GM06990 (cell line): ENCODE data around the gene CDC25B.

Experiments used
- DNase-seq: peaks from one replicate; pipeline ENCODE4 v3.0.0-alpha.2; 2011; ENCODE audit not compliant: insufficient read length; ENCODE audit errors: extremely low read depth
- H3K27me3 ChIP-seq: replicated peaks from 2 replicates; pipeline ENCODE4 v1.6.0; 2011; ENCODE audit warnings: low read length; ENCODE audit not compliant: control insufficient read depth, insufficient read depth
- H3K36me3 ChIP-seq: 2 replicates; pipeline ENCODE4 v1.5.1; 2011; ENCODE audit warnings: low read length; ENCODE audit not compliant: control insufficient read depth, insufficient read depth
- H3K4me3 ChIP-seq: replicated peaks from 2 replicates; pipeline ENCODE4 v1.5.1; 2011; ENCODE audit warnings: low read depth, mild to moderate bottlenecking, control low read depth, low read length
- CTCF ChIP-seq: IDR thresholded peaks from 2 replicates; pipeline ENCODE4 v1.5.1; 2011; ENCODE audit warnings: low read length, control low read depth, mild to moderate bottlenecking, inconsistent platforms; ENCODE audit not compliant: insufficient read depth, poor library complexity, severe bottlenecking

Gene CDC25B

GRCh38 chr20:3798908-3799248 is 2.8 kb downstream of the CDC25B start:
- TF ChIP-seq CTCF: no peak
- Histone ChIP-seq H3K4me3 (no peak overlapping the region), H3K27me3 (no peaks in the 10 kb centered on the region), H3K36me3 (peaks cover 13% of the 10 kb centered on the region)
- DNase-seq: no peak

GRCh38 chr20:3800256-3800877 is 4.3 kb downstream of the CDC25B start:
- no peak for TF ChIP-seq CTCF
- no peak overlapping the region for H3K4me3 ChIP-seq
- peaks cover 22% of the 10 kb centered on the region for H3K36me3 ChIP-seq
- H3K27me3 ChIP-seq: no peaks in the 10 kb centered on the region
- DNase-seq: no peak

GRCh38 chr20:3800878-3801260 is 4.8 kb downstream of the CDC25B start:
- Histone ChIP-seq H3K27me3 (no peaks in the 10 kb centered on the region), H3K4me3 (no peak overlapping the region), H3K36me3 (peaks cover 22% of the 10 kb centered on the region)
- TF ChIP-seq CTCF: no peak
- DNase-seq: no peak

- DNase-seq: no peak
- Histone ChIP-seq H3K36me3 (peaks cover 26% of the 10 kb centered on the region), H3K4me3 (no peak overlapping the region), H3K27me3 (no peaks in the 10 kb centered on the region)
- no peak for TF ChIP-seq CTCF
These were observed 5.2 kb downstream of the CDC25B start for GRCh38 chr20:3801299-3801698.

GRCh38 chr20:3801846-3802245 is 5.7 kb downstream of the CDC25B start:
- no peak overlapping the region for H3K4me3 ChIP-seq
- no peak for TF ChIP-seq CTCF
- H3K36me3 ChIP-seq: peaks cover 26% of the 10 kb centered on the region

More at GRCh38 chr20:3801846-3802245, 5.7 kb downstream of the CDC25B start:
- no peaks in the 10 kb centered on the region for H3K27me3 ChIP-seq
- DNase-seq: no peak
